ENCODE results near the gene CALML3.

DNA sequence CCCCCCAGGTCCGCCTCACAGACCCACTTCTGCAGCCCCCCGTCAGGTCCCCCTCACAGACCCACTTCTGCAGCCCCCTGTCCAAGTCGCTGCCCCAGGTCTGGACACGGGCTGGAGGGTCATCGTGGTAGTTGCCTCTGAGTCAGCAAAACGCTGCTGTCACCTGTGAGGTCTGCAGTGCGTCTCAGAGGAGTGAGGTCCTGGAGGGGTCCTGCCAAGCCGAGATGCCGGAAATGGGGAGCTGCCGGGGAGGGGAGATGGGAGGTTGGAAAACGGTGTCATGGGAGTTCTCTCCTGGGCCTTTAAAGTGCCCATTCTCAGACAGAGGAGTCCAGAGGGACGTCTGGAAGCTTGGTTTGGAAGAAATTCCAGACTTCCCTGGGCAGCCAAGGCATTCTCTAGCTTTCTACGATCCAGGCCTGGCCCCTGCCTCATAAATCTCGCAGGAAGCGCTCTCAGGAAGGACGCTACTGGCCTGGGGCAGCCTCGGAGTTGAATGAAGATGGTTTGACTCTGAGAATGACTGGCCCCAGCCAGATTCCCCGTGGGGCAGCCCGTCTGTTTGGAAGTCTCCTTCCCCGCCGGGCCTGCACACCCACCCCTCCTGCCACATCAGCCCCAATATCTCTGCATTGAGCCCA is 38.7 kb downstream of the CALML3 start:
- TF ChIP-seq, protein P1, sequence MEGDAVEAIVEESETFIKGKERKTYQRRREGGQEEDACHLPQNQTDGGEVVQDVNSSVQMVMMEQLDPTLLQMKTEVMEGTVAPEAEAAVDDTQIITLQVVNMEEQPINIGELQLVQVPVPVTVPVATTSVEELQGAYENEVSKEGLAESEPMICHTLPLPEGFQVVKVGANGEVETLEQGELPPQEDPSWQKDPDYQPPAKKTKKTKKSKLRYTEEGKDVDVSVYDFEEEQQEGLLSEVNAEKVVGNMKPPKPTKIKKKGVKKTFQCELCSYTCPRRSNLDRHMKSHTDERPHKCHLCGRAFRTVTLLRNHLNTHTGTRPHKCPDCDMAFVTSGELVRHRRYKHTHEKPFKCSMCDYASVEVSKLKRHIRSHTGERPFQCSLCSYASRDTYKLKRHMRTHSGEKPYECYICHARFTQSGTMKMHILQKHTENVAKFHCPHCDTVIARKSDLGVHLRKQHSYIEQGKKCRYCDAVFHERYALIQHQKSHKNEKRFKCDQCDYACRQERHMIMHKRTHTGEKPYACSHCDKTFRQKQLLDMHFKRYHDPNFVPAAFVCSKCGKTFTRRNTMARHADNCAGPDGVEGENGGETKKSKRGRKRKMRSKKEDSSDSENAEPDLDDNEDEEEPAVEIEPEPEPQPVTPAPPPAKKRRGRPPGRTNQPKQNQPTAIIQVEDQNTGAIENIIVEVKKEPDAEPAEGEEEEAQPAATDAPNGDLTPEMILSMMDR (IDR thresholded peaks at IDR 0.05 in 8 of 11, conservative IDR thresholded peaks at IDR 0.05 in 3 of 11) = no peak
- TF ChIP-seq POLR2A (IDR thresholded peaks at IDR 0.05) (no peak), POLR2AphosphoS5 (IDR thresholded peaks at IDR 0.05) (no peak)

All from spleen (tissue), 7 donors.